PC-9 (cell line): ENCODE results near the gene DOCK2.

Experiments
- CTCF ChIP-seq: fragments of 200-600 bp; sonication (generic); conservative IDR thresholded peaks from 2 replicates; pipeline ENCODE4 v1.6.1; 2017; ENCODE audit warnings: mixed run types, antibody characterized with exemption, mild to moderate bottlenecking, moderate library complexity
- EZH2 ChIP-seq: fragments of 200-600 bp; sonication (generic); IDR thresholded peaks from 2 replicates; pipeline ENCODE4 v1.8.0; 2017; ENCODE audit warnings: antibody characterized with exemption, low read depth

- no peak for TF ChIP-seq CTCF
- no peak for TF ChIP-seq EZH2
Observed at GRCh38 chr5:169667896-169668674, 31.0 kb downstream of the DOCK2 start.
